ENCODE data around the gene WTAP.
"Not testable (repeated sequence)": the region's sequence is repeated elsewhere in the genome, so short reads cannot be mapped to it uniquely, and the experiment has no call there.

Gene WTAP

DNA sequence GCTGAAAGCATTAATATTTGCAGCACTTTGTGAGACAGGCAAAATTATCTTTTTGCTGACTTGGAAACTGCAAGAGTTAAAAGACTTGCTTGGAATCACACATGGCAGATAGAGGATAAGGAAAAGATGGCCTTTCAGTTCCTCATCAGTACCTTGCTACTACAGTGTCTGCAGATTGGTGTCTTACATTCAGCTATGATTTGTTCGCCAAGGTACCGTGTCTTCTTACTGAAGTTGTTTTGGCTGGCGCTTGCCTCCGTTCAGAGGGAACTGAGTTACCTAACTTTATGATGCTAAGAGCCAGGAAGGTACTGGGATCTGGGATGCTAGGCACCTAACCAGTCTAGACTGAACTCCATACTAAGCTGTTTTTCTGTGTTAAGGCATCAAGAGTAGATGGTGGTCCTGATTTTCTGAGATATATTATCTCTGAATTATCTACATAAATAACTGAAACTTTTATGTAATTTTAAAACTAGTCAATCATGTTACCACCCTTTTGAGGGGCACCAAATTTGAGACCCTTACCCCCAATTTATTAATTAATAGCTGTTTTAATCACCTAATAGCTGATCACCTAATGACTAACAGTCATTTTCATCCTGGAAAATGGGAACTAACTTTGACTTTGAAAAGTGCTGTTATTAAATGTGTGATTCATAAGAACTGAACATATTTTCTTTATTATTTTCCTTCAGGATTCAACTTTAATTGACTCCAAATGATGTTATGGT, 2.5 kb downstream of the WTAP start:
- FAIRE-seq = no peak

DNA sequence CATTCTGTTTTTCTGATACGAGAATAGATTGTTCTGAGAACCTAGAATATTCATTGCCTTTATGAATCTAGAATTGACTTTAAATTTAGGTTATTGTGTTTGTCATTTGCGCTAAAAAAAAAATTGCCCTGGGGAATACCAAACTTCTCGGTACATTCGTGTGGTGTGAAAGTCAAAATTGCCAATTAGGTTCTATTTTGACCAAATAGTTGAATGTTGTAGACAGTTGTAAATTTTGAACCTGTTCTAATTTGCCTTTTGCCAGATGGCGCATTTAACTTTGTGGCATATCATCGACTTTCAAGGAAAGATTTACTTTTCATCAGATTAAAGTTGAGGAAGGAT, 3.0 kb downstream of the WTAP start:
- FAIRE-seq = no peak

DNA sequence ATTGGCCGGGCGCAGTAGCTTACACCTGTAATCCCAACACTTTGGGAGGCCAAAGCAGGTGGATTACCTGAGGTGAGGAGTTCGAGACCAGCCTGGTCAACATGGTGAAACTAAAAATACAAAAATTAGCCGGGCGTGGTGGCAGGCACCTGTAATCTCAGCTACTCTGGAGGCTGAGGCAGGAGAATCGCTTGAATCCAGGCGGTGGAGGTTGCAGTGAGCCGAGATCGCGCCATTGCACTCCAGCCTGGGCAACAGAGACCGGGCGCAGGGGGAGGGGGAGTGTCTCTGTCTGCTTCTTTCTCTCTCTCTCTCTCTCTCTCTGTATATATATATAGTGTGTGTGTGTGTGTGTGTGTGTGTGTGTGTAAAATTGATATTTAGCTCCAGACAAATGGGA, 5.2 kb downstream of the WTAP start:
- FAIRE-seq = not testable (repeated sequence)

DNA sequence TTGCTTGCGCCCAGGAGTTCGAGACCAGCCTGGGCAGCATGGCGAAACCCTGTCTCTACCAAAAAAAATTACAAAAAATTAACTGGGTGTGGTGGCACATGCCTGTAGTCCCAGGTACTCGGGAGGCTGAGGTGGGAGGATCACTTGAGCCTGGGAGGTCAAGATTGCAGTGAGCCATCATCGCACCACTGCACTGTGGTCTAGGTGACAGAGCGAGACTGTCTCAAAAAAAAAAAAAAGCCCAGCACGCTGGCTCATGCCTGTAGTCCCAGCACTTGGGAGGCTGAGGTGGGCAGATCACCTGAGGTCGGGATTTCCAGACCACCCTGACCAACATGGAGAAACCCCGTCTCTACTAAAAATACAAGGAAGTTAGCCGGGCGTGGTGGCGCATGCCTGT, 6.1 kb downstream of the WTAP start:
- not testable (repeated sequence) for FAIRE-seq

DNA sequence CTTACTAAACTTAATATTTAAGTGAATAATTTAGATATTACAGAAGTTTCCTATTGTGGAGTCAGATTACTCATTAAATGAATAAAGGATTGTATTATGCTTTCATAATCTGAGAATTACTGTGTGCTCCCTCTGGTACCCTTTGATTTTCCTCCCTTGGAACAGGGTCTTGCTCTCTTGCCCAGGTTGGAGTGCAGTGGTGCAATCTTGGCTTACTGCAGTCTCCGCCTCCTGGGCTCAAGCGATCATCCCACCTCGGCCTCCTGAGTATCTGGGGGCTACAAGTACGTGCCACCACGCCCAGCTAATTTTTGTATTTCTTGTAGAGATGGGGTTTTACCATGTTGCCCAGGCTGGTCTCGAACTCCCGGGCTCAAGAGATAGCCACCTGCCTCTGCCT, 9.6 kb downstream of the WTAP start:
- FAIRE-seq = no peak

GRCh38 chr6:159739341-159739740, 12.0 kb downstream of the WTAP start:
- FAIRE-seq = no peak

- no peak for FAIRE-seq
These were observed 14.9 kb downstream of the WTAP start for GRCh38 chr6:159742165-159742564.

- FAIRE-seq = no peak
These were observed 17.8 kb downstream of the WTAP start for GRCh38 chr6:159745081-159745480.

DNA sequence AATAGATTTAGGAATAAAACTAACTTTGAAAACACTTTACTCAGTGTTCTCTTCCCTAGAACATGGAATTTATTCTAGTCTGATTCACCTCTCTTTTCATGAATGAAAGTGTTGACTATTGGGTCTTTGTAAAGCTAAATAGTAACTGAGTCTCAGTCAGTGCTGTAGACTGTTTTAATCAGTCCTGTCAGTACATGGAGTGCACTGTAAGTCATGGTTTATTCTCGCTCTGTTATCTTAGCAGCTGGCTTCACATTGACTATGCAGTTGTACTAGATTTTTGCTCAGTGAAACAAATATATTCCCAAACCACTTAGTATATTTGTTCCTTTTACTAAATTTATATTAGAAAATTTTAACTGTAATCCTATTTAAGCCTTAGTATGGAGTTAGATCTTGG, 19.5 kb downstream of the WTAP start:
- no peak for FAIRE-seq

DNA sequence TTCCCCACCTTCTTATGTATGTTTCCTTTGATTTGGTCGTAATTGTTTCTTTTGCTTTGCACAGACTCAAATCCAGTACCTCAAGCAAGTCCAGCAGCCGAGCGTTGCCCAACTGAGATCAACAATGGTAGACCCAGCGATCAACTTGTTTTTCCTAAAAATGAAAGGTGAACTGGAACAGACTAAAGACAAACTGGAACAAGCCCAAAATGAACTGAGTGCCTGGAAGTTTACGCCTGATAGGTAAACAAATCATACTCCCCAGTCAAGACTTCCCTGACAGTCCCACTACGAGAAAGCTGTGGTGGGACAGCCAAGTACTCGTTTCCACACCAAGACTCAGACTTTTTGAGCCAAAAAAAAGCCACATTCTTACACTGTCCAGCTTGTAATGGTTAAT, 20.8 kb downstream of the WTAP start:
- not testable (repeated sequence) for FAIRE-seq

- no peak for FAIRE-seq
These were observed 24.1 kb downstream of the WTAP start for GRCh38 chr6:159751448-159751847.

DNA sequence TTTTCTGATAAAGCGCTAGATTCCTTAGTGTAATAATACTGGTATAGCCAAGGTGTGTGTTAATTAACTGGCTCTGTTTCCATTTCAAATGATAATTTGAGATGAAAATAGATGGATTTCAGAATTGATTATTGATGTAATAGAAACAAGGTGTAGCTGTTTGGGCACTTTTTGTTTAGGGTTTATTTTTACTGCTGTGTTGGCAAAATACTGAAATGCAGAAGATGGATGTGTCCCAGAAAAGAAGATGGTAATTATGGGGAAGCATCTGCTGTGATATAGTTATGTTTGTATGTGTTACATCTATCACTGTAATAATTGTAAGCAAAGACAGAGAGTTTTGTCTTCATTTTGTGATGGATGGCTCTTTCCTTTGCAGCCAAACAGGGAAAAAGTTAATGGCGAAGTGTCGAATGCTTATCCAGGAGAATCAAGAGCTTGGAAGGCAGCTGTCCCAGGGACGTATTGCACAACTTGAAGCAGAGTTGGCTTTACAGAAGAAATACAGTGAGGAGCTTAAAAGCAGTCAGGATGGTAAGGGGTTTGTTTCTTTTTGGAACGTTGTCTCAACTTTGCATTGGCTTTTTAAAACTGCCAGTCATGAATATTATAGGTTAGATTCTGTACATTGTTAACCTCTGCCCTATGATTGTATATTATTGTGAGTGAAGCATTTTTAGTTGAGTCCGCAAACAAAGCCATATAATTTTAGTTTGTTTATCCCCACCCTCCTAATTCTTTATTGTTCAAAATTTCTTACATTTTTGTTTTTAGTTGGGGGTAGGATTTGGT, 26.0 kb downstream of the WTAP start:
- no peak for FAIRE-seq

GRCh38 chr6:159754401-159754800, 27.1 kb downstream of the WTAP start:
- no peak for FAIRE-seq

DNA sequence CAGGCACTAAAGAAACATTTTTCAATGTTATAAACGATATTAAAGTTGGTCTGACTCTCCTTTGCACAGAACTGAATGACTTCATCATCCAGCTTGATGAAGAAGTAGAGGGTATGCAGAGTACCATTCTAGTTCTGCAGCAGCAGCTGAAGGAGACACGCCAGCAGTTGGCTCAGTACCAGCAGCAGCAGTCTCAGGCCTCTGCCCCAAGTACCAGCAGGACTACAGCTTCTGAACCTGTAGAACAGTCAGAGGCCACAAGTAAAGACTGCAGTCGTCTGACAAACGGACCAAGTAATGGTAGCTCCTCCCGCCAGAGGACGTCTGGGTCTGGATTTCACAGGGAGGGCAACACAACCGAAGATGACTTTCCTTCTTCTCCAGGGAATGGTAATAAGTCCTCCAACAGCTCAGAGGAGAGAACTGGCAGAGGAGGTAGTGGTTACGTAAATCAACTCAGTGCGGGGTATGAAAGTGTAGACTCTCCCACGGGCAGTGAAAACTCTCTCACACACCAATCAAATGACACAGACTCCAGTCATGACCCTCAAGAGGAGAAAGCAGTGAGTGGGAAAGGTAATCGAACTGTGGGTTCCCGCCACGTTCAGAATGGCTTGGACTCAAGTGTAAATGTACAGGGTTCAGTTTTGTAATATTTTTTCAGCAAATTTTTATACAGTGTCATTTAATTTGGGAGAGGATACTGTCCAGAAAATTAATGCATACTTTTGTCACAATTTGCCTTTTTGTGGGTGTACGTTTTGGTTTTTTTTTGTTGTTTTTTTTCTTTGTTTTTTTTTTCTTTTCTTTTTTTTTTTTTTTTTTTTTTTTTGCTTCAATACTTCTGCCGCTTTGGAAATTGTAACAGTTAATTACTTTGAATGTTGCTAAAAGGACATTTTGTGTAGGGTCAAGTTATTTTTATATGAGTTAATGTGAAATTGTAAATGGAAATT, 27.9 kb downstream of the WTAP start:
- no peak for FAIRE-seq

DNA sequence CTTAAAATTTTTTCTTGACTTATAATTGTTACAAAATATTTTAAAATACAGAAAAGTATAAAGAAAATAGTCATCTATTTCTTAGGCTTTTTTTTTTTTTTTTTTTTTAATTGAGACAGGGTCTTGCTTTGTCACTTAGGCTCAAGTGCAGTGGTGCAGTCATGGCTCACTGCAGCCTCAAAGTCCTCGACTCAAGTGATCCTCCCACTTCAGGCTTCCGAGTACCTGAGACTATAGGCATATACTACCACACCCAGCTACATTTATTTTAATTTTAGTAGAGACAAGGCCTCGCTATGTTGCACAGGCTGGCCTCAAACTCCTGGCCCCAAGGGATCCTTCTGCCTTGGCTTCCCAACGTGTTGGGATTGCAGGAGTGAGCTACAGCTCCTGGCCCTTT, 29.2 kb downstream of the WTAP start:
- no peak for FAIRE-seq

GRCh38 chr6:159758031-159759001, 31.0 kb downstream of the WTAP start:
- FAIRE-seq = no peak

DNA sequence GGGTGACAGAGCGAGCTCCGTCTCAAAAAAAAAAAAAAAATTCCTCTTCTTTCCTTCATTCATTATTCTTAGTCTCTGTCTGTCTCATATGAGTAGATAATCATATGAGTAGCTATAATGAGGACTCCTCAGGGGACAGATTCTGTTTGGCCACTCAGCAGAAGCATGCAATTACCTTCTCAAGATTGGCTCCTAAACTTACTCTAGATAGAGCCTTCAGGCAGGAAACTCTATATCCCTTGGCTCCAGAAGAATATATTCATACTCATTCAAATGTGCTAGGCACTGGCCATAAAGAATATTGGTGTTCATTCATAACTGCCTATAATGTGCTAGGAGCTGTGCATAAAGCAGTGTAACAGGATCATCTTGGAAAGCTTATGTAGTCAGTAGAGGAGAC, 32.3 kb downstream of the WTAP start:
- no peak for FAIRE-seq

GRCh38 chr6:159760602-159761057, 33.3 kb downstream of the WTAP start:
- no peak for FAIRE-seq

GRCh38 chr6:159761129-159761872, 34.0 kb downstream of the WTAP start:
- FAIRE-seq = no peak

- FAIRE-seq = no peak
These were observed 34.8 kb downstream of the WTAP start, which contains the start of gene ACAT2 for GRCh38 chr6:159761873-159762680. TSS of gene ACAT2 (plus strand) at chr6:159762045. CDS start at chr6:159762088, 43 bp downstream.
